RPMI7951 (cell line): ENCODE results near the gene MISP. TPM values are rescaled to one million over a fixed set of nuclear protein-coding genes. Genes with fewer than 3 reads are reported as not detected.
"Not testable (repeated sequence)": the region's sequence is repeated elsewhere in the genome, so short reads cannot be mapped to it uniquely, and the experiment has no call there.

Experiments used
- DNase-seq: peaks from one replicate; pipeline ENCODE4 v3.0.0-alpha.2; 2012; ENCODE audit warnings: low read depth
- total RNA-seq: library from RNA; depleted of rRNA; stranded (reverse); fragments of >200 nt; shearing (Covaris generic); gene quantifications from 2 replicates; pipeline ENCODE4 v1.2.3, GENCODE V29; 2014

Gene MISP
- total RNA-seq, 1 experiment from 2014 or later = not detected

DNA sequence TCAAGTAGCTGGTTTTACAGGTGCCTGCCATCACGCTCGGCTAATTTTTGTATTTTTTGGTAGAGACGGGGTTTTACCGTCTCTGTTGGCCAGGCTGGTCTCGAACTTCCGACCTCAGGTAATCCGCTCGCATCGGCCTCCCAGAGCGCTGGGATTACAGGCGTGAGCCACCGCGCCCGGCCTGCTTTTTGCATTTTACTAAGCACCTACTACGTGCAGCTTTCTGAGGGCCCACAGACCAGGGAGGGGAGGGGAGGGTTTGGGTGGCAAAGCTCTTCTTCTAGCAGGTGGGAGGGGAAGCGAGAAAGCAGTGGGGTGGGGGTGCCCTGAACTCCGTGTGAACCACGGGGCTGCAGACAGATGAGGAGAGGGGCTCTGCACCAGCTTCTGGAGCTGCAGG, 27.2 kb upstream of the MISP start:
- no peak for DNase-seq

DNA sequence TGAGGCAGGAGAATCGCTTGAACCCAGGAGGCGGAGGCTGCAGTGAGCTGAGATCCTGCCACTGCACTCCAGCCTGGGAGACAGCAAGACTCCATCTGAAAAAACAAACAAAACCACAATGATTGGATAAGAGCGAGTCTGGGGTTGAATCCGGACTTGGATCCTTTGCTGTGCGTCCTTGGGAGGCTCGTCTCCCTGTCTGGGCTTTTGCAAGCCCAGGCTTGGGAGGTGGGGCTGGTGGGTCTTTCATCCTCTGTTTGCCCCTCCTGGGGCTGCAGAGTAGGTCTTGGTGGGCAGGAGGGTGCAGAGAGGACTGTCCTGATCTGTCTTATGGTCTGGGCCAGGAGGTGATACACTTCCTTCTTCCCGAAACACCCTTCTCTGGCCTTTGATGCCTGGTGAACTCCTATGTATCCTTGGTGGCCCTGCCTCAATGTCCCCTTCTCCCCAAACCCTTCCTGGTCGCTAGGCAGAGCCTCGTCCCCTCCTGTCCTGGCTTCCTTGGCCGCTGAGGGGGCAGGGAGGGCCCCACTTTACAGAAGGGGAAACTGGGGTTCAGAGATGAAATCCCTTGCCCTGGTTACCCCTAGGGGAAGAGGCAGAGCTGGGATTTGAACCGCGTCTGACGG, 25.3 kb upstream of the MISP start:
- no peak for DNase-seq

DNA sequence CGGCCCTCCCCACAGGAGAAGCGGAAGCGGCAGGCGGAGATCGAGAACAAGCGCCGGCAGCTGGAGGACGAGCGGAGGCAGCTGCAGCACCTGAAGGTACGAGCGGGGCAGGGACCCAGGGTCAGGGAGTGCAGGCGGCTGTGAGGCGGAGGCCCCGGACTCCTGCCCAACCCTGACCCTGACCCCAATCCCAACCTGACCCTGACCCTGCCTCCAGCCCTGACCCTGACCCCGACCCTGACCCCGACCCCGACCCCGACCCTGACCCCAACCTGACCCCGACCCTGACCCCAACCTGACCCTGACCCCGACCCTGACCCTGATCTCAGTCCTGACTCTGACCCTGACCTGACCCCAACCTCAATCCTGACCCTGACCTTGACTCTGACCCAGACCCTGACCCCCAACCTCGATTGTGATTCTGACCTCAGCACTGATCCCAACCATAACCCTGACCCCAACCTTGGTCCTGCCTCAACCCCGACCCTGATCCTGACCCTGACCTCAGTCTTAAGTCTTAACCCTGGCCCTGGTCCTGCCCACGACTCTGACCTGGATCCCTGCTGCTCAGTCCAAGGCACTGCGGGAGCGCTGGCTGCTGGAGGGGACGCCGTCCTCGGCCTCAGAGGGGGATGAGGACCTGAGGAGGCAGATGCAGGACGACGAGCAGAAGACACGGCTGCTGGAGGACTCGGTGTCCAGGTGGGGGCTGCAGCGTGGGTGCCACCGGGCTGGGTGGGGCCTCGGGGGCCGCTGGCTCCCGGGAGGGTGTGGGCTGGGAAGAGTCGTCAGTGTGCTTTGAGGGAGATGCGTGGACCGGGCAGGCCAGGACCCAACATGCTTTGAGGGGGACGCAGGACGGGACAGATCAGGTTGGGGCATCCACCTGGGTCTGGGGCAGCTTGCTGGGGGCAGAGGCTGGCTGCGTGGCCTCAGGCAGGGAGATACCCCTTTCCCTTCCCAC, 23.6 kb upstream of the MISP start:
- no peak for DNase-seq

DNA sequence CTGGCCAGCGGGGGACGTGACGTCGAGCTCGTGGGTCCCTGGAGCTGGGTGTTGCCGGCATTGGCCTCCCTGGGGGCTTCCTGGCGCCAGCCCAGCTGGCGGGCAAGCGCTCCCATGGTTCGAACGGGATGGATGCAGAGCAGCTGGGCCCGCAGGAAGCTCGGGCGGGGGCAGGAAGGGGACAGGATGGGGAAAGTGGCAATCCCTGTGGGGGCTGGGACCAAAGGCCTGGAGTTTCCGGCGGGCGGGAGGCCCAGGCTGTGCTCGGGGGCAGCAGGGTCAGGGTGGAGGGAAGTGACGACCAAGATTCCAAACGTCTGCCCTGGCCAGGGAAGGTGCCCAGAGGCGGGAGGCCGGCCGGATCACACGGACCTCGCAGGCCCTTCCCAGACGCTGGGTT, 22.9 kb upstream of the MISP start:
- DNase-seq = peak; percentile 72

DNA sequence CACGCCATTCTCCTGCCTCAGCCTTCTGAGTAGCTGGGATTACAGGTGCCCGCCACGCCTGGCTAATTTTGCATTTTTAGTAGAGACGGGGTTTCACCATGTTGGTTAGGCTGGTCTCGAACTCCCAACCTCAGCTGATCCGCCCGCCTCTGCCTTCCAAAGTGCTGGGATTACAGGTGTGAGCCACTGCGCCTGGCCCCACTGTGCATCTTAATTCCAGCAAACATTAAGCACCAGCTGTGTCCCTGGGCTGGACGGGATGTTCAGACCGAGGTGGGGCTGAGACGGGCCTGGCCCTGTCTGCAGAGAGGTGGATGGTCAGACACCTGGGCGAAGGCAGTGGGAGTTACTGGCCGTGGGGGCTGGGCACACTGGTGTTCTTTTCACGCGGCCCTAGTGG, 21.3 kb upstream of the MISP start:
- DNase-seq = not testable (repeated sequence)

DNA sequence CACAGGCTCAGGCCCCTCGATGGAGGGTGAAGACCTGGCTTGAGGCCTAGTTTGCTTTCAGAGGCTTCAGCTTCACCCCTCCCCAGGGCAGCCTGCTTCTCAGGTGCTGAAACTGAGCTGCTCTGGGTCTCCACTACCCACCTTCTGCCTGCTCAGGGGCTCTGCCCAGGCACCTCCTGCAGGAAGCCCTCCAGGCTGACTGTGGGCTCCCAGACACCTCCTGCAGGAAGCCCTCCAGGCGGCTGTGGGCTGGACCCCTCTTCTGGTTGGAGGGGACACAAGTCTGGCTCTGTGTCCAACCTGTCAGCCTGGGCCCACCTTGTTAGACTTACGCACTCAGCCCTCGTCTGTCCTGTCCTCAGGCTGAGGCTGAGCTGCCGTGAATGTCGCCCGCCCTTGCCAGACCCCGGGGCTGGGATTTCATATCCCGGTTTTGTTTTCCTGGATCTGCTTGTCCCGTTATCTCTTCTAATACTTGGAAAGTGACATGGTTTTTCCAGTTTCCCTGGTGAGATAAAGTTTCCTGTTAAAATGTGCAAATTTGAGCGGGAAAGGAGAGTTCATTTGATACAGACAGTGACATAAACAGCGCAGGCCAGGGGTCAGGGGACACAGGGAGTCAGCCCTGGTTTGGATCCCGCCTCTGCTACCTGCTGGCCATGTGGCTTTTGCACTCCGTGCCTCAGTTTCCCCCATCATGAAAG, 20.8 kb upstream of the MISP start:
- DNase-seq = no peak

DNA sequence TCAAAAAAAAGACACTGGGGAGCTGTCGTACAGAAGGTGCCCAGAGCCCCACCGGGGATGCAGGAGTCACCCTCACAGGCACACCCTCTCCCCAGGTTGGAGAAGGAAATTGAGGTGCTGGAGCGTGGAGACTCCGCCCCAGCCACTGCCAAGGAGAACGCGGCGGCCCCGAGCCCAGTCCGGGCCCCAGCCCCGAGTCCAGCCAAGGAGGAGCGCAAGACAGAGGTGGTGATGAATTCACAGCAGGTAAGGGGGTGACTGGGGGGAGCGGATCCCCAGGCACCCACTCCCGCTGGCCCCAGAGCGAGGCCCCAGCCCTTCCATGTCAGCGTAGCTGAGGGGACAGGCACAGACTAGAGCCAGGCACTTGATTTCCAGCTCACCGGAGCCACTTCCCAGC, 19.9 kb upstream of the MISP start:
- DNase-seq = no peak

DNA sequence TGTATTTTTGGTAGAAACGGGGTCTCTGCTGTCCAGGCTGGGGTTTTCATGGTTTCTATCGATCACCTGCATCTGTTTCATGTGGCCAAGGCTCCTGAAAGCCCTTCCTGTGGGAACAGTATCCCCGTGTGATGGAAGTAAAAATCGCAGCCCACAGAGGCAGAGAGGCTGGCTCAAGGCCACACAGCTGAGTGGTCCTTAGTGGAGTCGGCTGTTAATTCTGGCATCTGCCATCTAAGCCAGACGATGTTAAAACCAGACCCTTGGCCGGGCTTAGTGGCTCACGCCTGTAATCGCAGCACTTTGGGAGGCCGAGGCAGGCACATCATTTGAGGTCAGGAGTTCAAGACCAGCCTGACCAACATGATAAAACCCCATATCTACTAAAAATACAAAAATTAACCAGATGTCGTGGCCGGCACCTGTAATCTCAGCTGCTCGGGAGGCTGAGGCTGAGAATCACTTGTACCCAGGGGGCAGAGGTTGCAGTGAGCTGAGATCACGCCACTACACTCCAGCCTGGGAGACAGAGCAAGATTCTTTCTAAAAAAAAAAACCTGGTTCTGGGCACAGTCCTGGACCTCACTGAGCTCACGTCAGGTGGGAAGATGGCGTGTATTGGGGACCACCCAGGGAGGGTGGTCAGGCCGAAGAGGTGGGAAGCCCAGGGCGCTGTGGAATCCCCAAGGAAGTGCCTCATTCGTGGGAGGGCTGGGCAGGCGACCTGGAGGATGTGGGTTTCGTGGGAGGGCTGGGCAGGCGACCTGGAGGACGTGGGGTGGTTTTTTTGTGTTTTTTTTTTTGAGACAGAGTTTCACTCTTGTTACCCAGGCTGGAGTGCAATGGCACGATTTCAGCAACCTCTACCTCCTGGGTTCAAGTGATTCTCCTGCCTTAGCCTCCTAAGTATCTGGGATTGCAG, 18.5 kb upstream of the MISP start:
- no peak for DNase-seq

DNA sequence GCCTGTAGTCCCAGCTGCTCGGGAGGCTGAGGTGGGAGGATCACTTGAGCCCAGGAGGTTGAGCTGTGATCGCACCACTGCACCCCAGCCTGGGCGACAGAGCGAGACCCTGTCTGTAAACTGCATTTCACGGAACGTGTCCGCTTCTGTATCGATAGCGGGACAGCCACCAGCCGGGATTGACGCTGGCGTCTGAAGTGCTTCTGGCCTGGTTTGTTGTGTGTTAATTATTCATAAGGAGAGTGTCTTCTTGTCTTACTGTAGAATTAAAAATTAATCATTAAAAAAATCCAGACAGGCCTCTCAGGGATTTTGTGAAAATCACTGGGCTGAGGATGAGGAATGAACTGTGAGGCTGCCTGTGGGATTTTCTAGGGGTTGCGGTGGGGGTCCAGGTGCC, 16.2 kb upstream of the MISP start:
- DNase-seq = no peak

DNA sequence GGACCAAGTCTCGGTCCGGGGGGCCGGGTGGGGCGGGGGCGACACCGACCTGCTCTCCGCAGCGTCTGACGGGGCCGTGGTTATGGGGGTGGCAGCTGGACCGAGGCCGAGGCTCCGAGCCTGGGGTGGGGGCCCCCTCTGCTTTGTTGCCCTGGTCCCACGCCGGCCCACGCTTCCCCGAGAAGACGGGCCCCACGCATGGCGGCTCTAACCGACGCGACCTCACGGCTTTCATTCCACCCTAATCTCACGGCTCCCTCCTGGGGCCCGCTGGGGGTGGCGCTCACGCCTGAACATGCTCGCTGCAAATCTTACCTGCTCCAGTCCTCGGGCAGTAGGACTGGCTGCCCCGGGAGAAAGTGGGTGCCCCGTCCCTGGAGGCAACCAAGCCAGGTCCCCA, 14.8 kb upstream of the MISP start:
- DNase-seq = no peak

DNA sequence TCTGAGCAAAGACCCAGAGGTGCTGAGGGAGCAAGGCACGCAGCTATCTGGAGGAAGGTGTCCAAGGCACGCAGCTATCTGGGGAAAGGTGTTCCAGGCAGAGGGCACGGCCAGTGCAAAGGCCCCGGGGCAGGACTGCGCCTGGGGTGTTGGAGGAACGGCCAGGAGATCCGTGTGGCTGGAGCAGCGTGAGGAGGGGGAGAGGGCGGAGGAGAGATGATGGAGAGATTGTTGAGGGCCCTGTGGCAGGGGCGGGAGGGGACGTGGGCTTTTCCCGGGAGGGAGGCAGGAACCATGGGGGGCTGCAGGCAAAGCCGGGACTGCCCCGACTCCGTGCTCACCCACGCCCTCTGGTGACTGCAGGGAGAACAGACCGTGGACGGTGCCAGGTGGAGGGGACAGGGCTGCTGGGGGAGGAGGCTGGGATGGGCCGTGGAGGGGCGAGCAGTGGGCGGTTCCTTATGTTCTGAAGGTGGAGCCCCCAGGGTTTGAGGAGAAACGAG, 13.3 kb upstream of the MISP start:
- no peak for DNase-seq

DNA sequence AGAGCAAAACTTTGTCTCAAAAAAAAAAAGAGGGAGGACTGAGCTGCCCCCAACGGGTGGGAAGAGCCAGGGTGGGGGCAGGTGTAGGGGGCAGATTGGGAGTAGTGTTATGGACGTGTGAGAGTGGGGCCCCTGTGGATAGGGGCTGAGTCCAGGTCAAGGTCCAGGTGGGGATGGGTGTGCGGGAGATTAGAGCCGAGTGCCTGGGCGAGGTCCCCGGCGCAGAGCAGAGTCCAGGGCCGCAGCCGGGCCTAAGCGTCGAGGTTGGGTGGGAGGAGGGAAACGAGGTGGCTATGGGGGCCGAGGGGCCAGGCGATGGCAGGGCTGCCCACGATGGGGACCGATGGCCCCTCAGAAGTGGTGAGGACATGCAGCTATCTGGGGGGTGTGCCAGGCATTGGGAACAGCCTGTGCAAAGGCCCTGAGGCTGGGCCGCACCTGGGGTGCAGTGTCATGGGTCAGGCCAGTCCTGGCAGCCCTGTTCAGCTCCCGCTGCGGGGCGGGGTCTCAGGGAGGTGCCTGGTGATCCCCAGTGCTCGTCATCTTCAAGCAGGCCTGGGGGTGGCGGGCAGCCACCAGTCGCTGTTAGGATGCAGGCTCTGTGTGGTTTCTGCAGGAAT, 12.3 kb upstream of the MISP start:
- no peak for DNase-seq

DNA sequence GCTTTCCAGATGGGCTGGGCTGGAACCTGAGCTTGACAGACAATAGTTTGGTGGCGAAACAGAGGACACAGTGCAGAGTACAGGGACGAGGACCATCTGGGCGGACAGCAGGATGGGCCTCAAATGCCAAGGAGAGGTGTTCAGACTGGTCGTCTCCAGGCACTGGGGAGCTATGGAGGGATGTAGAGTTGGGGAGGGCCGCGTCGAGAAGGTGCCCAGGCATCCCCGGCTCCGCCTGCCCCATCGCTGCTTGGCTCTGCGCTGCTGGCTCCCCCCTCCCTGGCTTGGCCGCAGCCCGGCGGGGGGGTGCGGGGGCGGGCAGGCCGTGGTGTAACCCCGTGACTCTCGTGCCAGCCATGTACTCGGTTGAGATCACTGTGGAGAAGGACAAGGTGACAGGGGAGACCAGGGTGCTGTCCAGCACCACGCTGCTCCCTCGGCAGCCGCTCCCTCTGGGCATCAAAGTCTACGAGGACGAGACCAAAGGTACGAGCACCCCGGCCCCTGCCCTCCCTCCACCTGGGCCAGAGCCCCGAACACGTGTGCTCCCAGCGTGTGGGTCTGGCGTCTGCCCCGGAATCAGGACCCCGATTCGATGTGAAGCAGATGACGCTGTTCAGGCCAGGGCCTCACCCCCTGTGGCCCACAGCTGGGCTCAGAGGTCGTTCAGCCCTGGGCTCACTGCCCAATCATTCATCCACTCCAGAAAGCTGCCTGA, 10.8 kb upstream of the MISP start:
- DNase-seq = no peak

DNA sequence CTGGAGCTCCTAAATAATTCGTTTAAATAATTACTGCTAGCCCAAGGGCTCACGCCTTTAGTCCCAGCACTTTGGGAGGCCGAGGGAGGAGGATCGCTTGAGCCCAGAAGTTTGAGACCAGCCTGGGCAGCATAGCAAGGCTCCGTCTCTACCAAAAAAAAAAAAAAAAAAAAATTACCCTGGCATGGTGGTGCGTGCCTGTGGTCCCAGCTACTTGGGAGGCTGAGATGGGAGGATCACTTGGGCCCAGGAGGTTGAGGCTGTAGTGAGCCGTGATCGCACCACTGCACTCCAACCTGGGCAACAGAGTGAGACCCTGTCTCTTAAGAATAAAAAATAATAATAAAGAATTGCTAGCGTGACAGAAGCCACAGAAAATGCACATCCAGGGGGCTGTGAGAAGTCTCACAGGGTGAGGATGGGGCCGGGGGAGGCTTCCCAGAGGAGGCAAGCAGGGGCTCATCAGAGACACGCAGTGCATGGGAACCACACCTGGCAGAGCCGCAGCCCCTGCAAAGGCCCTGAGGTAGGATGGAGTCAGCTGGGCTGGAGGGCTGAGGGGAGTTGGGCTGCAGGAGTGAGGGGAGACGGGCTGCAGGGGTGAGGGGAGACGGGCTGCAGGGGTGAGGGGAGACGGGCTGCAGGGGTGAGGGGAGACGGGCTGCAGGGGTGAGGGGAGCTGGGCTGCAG, 10.0 kb upstream of the MISP start:
- DNase-seq = not testable (repeated sequence)

DNA sequence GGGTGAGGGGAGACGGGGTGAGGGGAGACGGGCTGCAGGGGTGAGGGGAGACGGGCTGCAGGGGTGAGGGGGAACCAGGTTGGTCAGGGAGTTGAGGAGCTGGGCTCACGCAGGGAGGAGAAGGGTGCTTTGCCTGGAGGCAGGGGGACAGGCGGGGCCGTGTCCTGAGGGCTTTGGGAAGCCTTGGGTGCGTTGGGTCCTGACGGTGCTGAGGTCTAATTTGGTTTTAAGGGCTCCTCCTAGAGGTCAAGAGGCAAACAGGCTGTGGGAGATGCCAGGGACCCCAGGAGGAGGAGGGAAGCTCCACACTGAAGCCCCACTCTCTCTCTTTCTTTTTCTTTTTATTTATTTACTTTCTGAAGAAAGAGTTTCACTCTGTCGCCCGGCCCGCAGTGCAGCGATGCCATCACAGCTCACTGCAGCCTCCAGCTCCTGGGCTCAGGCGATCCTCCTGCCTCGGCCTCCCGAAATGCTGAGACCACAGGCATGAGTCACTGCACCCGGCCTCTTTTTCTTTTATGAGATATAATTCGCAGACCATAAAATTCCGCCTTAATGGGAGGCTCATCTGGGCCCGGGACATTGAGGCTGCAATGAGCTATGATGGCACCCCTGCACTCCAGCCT, 9.3 kb upstream of the MISP start:
- DNase-seq = peak; percentile 21

DNA sequence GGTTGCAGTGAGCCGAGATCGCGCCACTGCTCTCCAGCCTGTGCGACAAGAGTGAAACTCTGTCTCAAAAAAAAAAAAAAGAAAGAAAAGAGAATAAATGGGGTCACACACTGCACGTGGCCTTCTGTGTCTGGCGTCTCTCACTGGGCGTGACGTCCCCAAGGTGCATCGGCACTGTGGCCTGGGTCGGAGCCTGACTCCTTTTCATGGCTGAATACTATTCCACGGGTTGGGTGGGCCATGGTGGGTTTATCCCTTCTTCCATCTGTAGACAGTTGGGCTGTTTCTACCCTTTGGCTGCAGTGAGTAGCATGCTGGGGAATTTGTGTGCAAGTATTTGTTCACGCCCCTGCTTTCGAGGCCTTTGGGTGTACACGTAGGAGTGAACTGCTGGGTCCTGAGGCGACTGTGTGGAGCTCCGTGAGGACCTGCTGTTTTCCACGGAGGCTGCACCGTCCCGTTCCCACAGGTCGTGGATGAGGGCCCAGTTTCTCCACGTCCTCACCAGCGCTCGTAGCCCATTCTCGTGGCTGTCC, 8.3 kb upstream of the MISP start:
- no peak for DNase-seq

DNA sequence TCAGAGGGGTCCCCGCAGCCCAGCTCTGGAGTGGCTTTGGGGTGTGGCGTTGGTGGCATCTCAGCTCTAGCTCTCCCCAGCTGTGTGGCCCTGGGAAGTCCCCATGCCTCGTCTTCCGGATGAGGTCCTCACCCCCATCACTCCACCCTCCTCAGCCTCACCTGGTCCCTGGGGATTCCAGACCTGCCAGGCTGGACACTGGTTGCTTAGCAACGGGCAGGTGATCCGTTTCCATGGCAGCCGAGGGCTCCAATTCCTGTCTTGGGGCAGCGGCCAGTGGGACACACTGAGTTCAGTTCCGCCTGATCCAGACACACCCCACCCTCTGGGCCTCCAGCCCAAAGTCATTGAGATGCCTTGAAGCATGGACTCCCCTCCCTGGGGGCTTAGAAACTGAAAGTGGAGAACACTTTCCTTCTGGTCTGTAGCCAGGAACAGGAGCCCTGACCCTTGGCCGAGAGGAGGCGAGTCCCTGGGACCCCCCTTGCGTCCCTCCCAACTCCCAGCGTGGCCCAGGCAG, 7.7 kb upstream of the MISP start:
- DNase-seq = no peak

DNA sequence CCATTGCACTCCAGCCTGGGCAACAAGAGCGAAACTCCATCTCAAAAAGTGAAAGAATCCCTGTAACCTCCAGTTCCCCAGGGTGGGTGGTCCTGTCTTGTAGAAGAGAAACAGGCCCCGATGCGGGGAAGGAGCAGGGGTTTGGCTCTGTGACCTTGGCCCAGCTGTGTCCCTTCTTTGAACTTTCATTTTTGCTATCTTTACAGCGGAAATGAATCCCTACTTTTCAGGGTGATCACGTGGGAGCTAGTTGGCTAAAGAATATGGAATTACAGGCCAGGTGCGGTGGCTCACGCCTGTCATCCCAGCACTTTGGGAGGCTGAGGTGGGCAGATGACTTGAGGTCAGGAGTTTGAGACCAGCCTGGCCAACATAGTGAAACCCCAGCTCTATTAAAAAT, 5.8 kb upstream of the MISP start:
- DNase-seq = peak; percentile 31
